Measurements from ENCODE around the gene DEPDC7. TPM values are rescaled to one million over a fixed set of nuclear protein-coding genes. Genes with fewer than 3 reads are reported as not detected.

Gene DEPDC7
- total and polyA plus RNA-seq, 2 of the 8 experiments (the other 6 are each of a cell fraction or from before 2014, with no cell fraction given), result 3.1 to 7.6 TPM

DNA sequence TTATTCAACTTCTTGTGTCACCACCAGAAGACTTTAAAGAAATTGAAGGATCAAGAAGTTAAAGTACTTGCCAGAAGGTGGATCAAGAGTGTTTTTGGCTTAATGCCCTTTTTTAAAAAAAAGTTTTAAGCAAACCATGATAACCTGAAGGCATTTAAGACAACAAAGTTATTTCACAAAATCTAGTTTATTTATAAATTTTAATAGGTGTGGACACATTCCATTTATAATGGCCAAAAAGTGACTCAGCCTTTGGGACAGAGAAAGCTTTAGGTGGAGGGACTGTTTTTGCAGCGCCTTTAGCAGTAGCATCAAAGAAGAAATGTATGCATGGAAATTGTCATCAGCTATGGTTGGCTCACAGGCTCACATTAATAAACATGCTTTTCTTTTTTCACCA is 41.6 kb downstream of the DEPDC7 start:
- no peak overlapping the region for H3K23ac ChIP-seq (ENCODE audit: insufficient read length)
- no peak overlapping the region for H3K9ac ChIP-seq (replicated peaks in 1 of 4; ENCODE audit: extremely low read depth in 1 of 4, low read depth in 3 of 4, low read length in 3 of 4)
- H3K4me2 ChIP-seq (ENCODE audit: insufficient read depth in 1 of 2, low read depth in 2 of 2, low read length in 2 of 2), result no peak overlapping the region
- FAIRE-seq, result no peak
- H3K79me1 ChIP-seq (ENCODE audit: low read depth, low read length), result no peaks in the 10 kb centered on the region
- no peak overlapping the region for H3K27ac ChIP-seq (ENCODE audit: low read depth, low read length)
- no peak overlapping the region for H2BK12ac ChIP-seq (ENCODE audit: low read depth, low read length)
- H4K5ac ChIP-seq (ENCODE audit: insufficient read length, low read depth, low read length), result no peak overlapping the region
- no peak overlapping the region for H2AFZ ChIP-seq (ENCODE audit: low read length)
- no peaks in the 10 kb centered on the region for H3K27me3 ChIP-seq (replicated peaks in 1 of 4; ENCODE audit: control insufficient read depth in 3 of 4, extremely low read depth in 1 of 4, insufficient read depth in 3 of 4, low read length in 3 of 4)
- no peak overlapping the region for H3K4me3 ChIP-seq (ENCODE audit: extremely low read depth in 1 of 4, insufficient read depth in 2 of 4, low read depth in 3 of 4, low read length in 4 of 4)
- no peaks in the 10 kb centered on the region for H3K79me2 ChIP-seq (ENCODE audit: control insufficient read depth in 1 of 2, insufficient read depth in 2 of 2, low read length in 2 of 2)
- no peak overlapping the region for H2AK5ac ChIP-seq (ENCODE audit: low read depth, low read length)
- no peak overlapping the region for H3K4ac ChIP-seq (replicated peaks; ENCODE audit: insufficient read length, low read depth, low read length)
- H3K56ac ChIP-seq (replicated peaks; ENCODE audit: insufficient read length, low read depth, low read length), result no peak overlapping the region
- no peak overlapping the region for H4K8ac ChIP-seq (ENCODE audit: extremely low read depth, insufficient read depth, low read length)
- no peak overlapping the region for H2BK120ac ChIP-seq (replicated peaks; ENCODE audit: low read depth, low read length)
- no peak overlapping the region for H3K14ac ChIP-seq (ENCODE audit: insufficient read length)
- H3K4me1 ChIP-seq (replicated peaks in 1 of 4; ENCODE audit: control insufficient read depth in 3 of 4, insufficient read depth in 4 of 4, low read length in 3 of 4), result no peaks in the 10 kb centered on the region
- POLR2A ChIA-PET (ENCODE audit: partially characterized antibody), result interaction anchor here (1.1 kb wide), 1 partner anchor 17 kb away, joined by 5 read pairs; no protein-coding TSS in a partner anchor
- no peaks in the 10 kb centered on the region for H3K23me2 ChIP-seq (ENCODE audit: low read depth, low read length)
- no peak for DNase-seq (ENCODE audit: low read depth in 1 of 2, low spot score in 2 of 2)
- H3K9me3 ChIP-seq (ENCODE audit: insufficient read depth in 2 of 2, low read depth in 1 of 2, low read length in 1 of 2), result no peaks in the 10 kb centered on the region
- TF ChIP-seq, protein P1, sequence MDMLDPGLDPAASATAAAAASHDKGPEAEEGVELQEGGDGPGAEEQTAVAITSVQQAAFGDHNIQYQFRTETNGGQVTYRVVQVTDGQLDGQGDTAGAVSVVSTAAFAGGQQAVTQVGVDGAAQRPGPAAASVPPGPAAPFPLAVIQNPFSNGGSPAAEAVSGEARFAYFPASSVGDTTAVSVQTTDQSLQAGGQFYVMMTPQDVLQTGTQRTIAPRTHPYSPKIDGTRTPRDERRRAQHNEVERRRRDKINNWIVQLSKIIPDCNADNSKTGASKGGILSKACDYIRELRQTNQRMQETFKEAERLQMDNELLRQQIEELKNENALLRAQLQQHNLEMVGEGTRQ (IDR thresholded peaks at IDR 0.05; ENCODE audit: low read length), result no peak
- TF ChIP-seq POLR2A (IDR thresholded peaks at IDR 0.05; ENCODE audit: control extremely low read depth in 1 of 2, low read depth in 2 of 2, low read length in 2 of 2) (no peak), SIN3A (conservative IDR thresholded peaks at IDR 0.05 in 1 of 2, IDR thresholded peaks at IDR 0.05 in 1 of 2; ENCODE audit: low read depth in 1 of 2, low read length in 2 of 2) (no peak), TCF12 (IDR thresholded peaks at IDR 0.05; ENCODE audit: low read depth, low read length) (no peak), POU5F1 (IDR thresholded peaks at IDR 0.05; ENCODE audit: low read depth, low read length) (no peak), RXRA (IDR thresholded peaks at IDR 0.05; ENCODE audit: insufficient read depth, low read depth, low read length) (no peak), KDM1A (IDR thresholded peaks at IDR 0.05; ENCODE audit: borderline replicate concordance, low read length) (no peak), EZH2 (IDR thresholded peaks at IDR 0.05; ENCODE audit: low read depth, low read length, severe bottlenecking) (no peak), RBBP5 (IDR thresholded peaks at IDR 0.05; ENCODE audit: borderline replicate concordance, low read depth, low read length) (no peak), SAP30 (IDR thresholded peaks at IDR 0.05; ENCODE audit: insufficient read depth, insufficient replicate concordance, low read length) (no peak), JUND (IDR thresholded peaks at IDR 0.05; ENCODE audit: low read length) (no peak)
- H3K36me3 ChIP-seq (ENCODE audit: control insufficient read depth in 2 of 4, insufficient read depth in 4 of 4, low read length in 3 of 4), result peaks cover 3 to 32% (median 10%) of the 10 kb centered on the region in 4 experiments; a peak in 7 of 8 replicates
- H2BK5ac ChIP-seq (ENCODE audit: low read depth, low read length), result no peak overlapping the region
- CTCF ChIA-PET (ENCODE audit: partially characterized antibody), result interaction anchor here (0.8 to 1.2 kb wide), 2 partner anchors 8 to 10 kb away, joined by 3 read pairs; no protein-coding TSS in a partner anchor
- no peak overlapping the region for H2BK20ac ChIP-seq (ENCODE audit: low read length)
- H2BK15ac ChIP-seq (ENCODE audit: low read length), result no peak overlapping the region
- 92% methylated on average over 1 of the region's 1 CpG; no CpG with 5 or more reads in 1 of the 2 experiments for WGBS, 2 experiments (ENCODE audit: extremely low coverage in 1 of 2, insufficient coverage in 1 of 2, insufficient read length in 1 of 2, insufficient replicate concordance in 2 of 2, low coverage in 1 of 2, low lambda C conversion rate in 2 of 2, missing lambda C conversion rate in 1 of 2)
- H4K20me1 ChIP-seq (replicated peaks in 1 of 2; ENCODE audit: control insufficient read depth in 1 of 2, insufficient read depth in 2 of 2, low read length in 2 of 2), result no peaks in the 10 kb centered on the region
- no peak overlapping the region for H3K18ac ChIP-seq (ENCODE audit: extremely low read depth, low read length)
- H4K91ac ChIP-seq (replicated peaks; ENCODE audit: insufficient read length, low read length), result no peak overlapping the region

All from H1 (cell line).